NCI-H2029 treated with DMSO at 0.1 percent for 48 hours (cell line): Measurements from ENCODE around the gene PCDHGB2.
"Not testable (repeated sequence)": the region's sequence is repeated elsewhere in the genome, so short reads cannot be mapped to it uniquely, and the experiment has no call there.

Source experiments
- DNase-seq: peaks from one replicate; lab custom pipeline; 2025; lab: John Stamatoyannopoulos, UW

The PCDHGB2 gene

GRCh38 chr5:141359790-141360426 is at the start of gene PCDHGB2:
Gene PCDHGB2 (plus strand): TSS chr5:141359994. CDS start chr5:141360136, 142 bp downstream.
- DNase-seq, result peak; percentile 14

GRCh38 chr5:141313711-141314110 is 46.1 kb upstream of the PCDHGB2 start:
- no peak for DNase-seq

GRCh38 chr5:141316963-141317362 is 42.8 kb upstream of the PCDHGB2 start:
- DNase-seq, result not testable (repeated sequence)

- DNase-seq, result no peak
Measured at GRCh38 chr5:141319202-141319601, 40.6 kb upstream of the PCDHGB2 start.

- no peak for DNase-seq
Measured at GRCh38 chr5:141319699-141320098, 40.1 kb upstream of the PCDHGB2 start.

- DNase-seq, result peak; percentile 69
Measured at GRCh38 chr5:141320225-141321169, 39.3 kb upstream of the PCDHGB2 start, which contains the start of gene TAF7. Gene TAF7 (minus strand): TSS chr5:141320784. CDS start chr5:141320044, 740 bp downstream.

GRCh38 chr5:141322261-141322660 is 37.5 kb upstream of the PCDHGB2 start:
- DNase-seq, result no peak

- no peak for DNase-seq
Measured at GRCh38 chr5:141326088-141326854, 33.5 kb upstream of the PCDHGB2 start.

- DNase-seq, result no peak
Measured at GRCh38 chr5:141328231-141328630, 31.6 kb upstream of the PCDHGB2 start.

GRCh38 chr5:141330299-141331080 is 29.3 kb upstream of the PCDHGB2 start, which contains the start of gene PCDHGA1:
Gene PCDHGA1 (plus strand): TSS chr5:141330514.
- DNase-seq, result no peak

- DNase-seq, result not testable (repeated sequence)
Measured at GRCh38 chr5:141332571-141332970, 27.2 kb upstream of the PCDHGB2 start.

- DNase-seq, result no peak
Measured at GRCh38 chr5:141338538-141339306, 21.1 kb upstream of the PCDHGB2 start, which contains the start of gene PCDHGA2. Gene PCDHGA2 (plus strand): TSS chr5:141338760.

- DNase-seq, result not testable (repeated sequence)
Measured at GRCh38 chr5:141340781-141341354, 18.9 kb upstream of the PCDHGB2 start.

GRCh38 chr5:141342773-141343172 is 17.0 kb upstream of the PCDHGB2 start:
- DNase-seq, result no peak

GRCh38 chr5:141343242-141343952 is 16.4 kb upstream of the PCDHGB2 start, which contains the start of gene PCDHGA3:
Gene PCDHGA3 (plus strand): TSS chr5:141343829. CDS start chr5:141344034, 205 bp downstream.
- no peak for DNase-seq

- no peak for DNase-seq
Measured at GRCh38 chr5:141343953-141344463, 15.8 kb upstream of the PCDHGB2 start.

GRCh38 chr5:141345327-141345726 is 14.5 kb upstream of the PCDHGB2 start:
- no peak for DNase-seq

GRCh38 chr5:141346017-141346416 is 13.8 kb upstream of the PCDHGB2 start:
- DNase-seq, result not testable (repeated sequence)
